B cell (primary cell): ENCODE measurements around the gene TVP23C. TPM values are rescaled to one million over a fixed set of nuclear protein-coding genes. Genes with fewer than 3 reads are reported as not detected.

Experiments
- ATAC-seq: fragments of 200-7000 bp; cut with Tn5 transposase; one replicate; pipeline ENCODE4 v1.10.0; 2021; ENCODE audit warnings: low read depth, mild to moderate bottlenecking, moderate number of reproducible peaks, moderate library complexity
- CTCF ChIA-PET: fragments of 350-600 bp; sonication (Branson Sonifier 250); formaldehyde crosslinking; loops from one replicate; lab custom pipeline; 2021; ENCODE audit warnings: antibody characterized with exemption, inconsistent platforms; lab: Charles Lee
- POLR2A ChIA-PET: fragments of 350-600 bp; sonication (Branson Sonifier 250); formaldehyde crosslinking; loops from one replicate; lab custom pipeline; 2021; ENCODE audit warnings: antibody characterized with exemption; lab: Charles Lee
- DNase-seq: peaks from one replicate; pipeline ENCODE4 v3.0.0; 2013
- H2AFZ ChIP-seq: 2 replicates; pipeline ENCODE4 v1.6.1; 2012; ENCODE audit warnings: mild to moderate bottlenecking, low read depth, low read length; ENCODE audit not compliant: insufficient read depth, poor library complexity, severe bottlenecking
- H3K27ac ChIP-seq, 2 donors: 1 replicate in 1 of 2; 2 replicates in 1 of 2; pipeline ENCODE4 v1.5.1; 2012 to 2013; ENCODE audit warnings: low read length in 2 of 2, mild to moderate bottlenecking in 2 of 2, moderate library complexity in 1 of 2
- H3K27me3 ChIP-seq, 4 experiments: fragments of 200-600 bp in 1 of 4; sonication (generic) in 1 of 4; replicated peaks in 1 of 4; 1 replicate in 2 of 4; 2 replicates in 2 of 4; pipeline versions ENCODE4 v1.6.1 to v1.7.0; 2013 to 2016; ENCODE audit warnings: low read length in 3 of 4, mild to moderate bottlenecking in 2 of 4, mixed read lengths in 1 of 4, moderate library complexity in 1 of 4; ENCODE audit not compliant: insufficient read depth in 4 of 4, control insufficient read depth in 3 of 4; ENCODE audit errors: control extremely low read depth in 1 of 4
- H3K36me3 ChIP-seq, 2 experiments: replicated peaks in 1 of 2; 1 replicate in 1 of 2; 2 replicates in 1 of 2; pipeline versions ENCODE4 v1.6.1 to v1.7.1; 2013; ENCODE audit warnings: low read length in 1 of 2; ENCODE audit not compliant: insufficient read depth in 2 of 2, control insufficient read depth in 1 of 2; ENCODE audit errors: control extremely low read depth in 1 of 2, extremely low read depth in 1 of 2
- H3K4me1 ChIP-seq, 2 donors: fragments of 200-600 bp in 1 of 2; sonication (generic) in 1 of 2; 1 replicate in 1 of 2; 2 replicates in 1 of 2; pipeline versions ENCODE4 v1.5.1 to v1.6.1; 2013 to 2017; ENCODE audit warnings: low read length in 2 of 2; ENCODE audit not compliant: control insufficient read depth in 2 of 2, insufficient read depth in 2 of 2
- H3K4me2 ChIP-seq: replicated peaks from 2 replicates; pipeline ENCODE3; 2012; ENCODE audit warnings: mild to moderate bottlenecking, low read depth, low read length; ENCODE audit not compliant: poor library complexity, severe bottlenecking
- H3K4me3 ChIP-seq, 5 experiments: fragments of 200-600 bp in 1 of 5; sonication (generic) in 1 of 5; 1 replicate in 3 of 5; 2 replicates in 2 of 5; pipeline versions ENCODE4 v1.5.1 to v1.7.0; 2011 to 2016; ENCODE audit warnings: low read length in 4 of 5, mild to moderate bottlenecking in 4 of 5, low read depth in 2 of 5, control low read depth in 1 of 5, moderate library complexity in 1 of 5; ENCODE audit not compliant: insufficient read depth in 1 of 5; ENCODE audit errors: control extremely low read depth in 1 of 5, extremely low read depth in 1 of 5
- H3K79me2 ChIP-seq: fragments of 200-600 bp; sonication (generic); one replicate; pipeline ENCODE4 v1.6.0; 2016; ENCODE audit warnings: low read length; ENCODE audit not compliant: control insufficient read depth, insufficient read depth
- H3K9ac ChIP-seq: fragments of 200-600 bp; sonication (generic); 2 replicates; pipeline ENCODE4 v1.6.1; 2017; ENCODE audit warnings: mild to moderate bottlenecking, low read length, moderate library complexity
- H3K9me3 ChIP-seq, 3 donors: one replicate each; pipeline versions ENCODE4 v1.6.1 to v1.7.1; 2013; ENCODE audit warnings: low read length in 2 of 3; ENCODE audit not compliant: control insufficient read depth in 2 of 3, insufficient read depth in 1 of 3; ENCODE audit errors: control extremely low read depth in 1 of 3
- H4K20me1 ChIP-seq: 2 replicates; pipeline ENCODE4 v1.6.0; 2012; ENCODE audit warnings: mild to moderate bottlenecking, low read length; ENCODE audit not compliant: insufficient read depth, control insufficient read depth, poor library complexity, severe bottlenecking
- H3K27ac Mint-ChIP-seq: one replicate; pipeline ENCODE4 v1.8.0; 2021; ENCODE audit warnings: mixed read lengths
- H3K27me3 Mint-ChIP-seq: one replicate; pipeline ENCODE4 v1.8.0; 2021; ENCODE audit warnings: mixed read lengths
- H3K4me1 Mint-ChIP-seq: one replicate; pipeline ENCODE4 v1.8.0; 2021; ENCODE audit warnings: mixed read lengths
- H3K4me3 Mint-ChIP-seq: one replicate; pipeline ENCODE4 v1.8.0; 2021; ENCODE audit warnings: mixed read lengths
- H3K9me3 Mint-ChIP-seq: one replicate; pipeline ENCODE4 v1.8.0; 2022; ENCODE audit warnings: mixed read lengths; ENCODE audit not compliant: insufficient read depth
- CTCF ChIP-seq: fragments of 200-600 bp; IDR thresholded peaks from one replicate; pipeline ENCODE4 v1.8.0; 2022; ENCODE audit warnings: antibody characterized with exemption, mild to moderate bottlenecking
- EZH2 ChIP-seq: IDR thresholded peaks from 2 replicates; pipeline ENCODE4 v1.6.1; 2012; ENCODE audit warnings: borderline replicate concordance, low read depth, mild to moderate bottlenecking, moderate library complexity, low read length; ENCODE audit not compliant: insufficient read depth, poor library complexity, severe bottlenecking
- WGBS: methylation state at CpG from one replicate; pipeline ENCODE4 v1.1.5; 2013; ENCODE audit warnings: missing lambda C conversion rate; ENCODE audit not compliant: insufficient coverage; 5-methylcytosine and 5-hydroxymethylcytosine counted together
- intact Hi-C: fragments of 100-400 bp; cut with micrococcal nuclease; formaldehyde crosslinking; loops from one replicate; pipeline ENCODE4 v1.10.0; 2022
- polyA plus RNA-seq: library from polyadenylated mRNA; depleted of rRNA; stranded (reverse); fragments of >200 nt; gene quantifications from 2 replicates; pipeline ENCODE4 v1.2.3, GENCODE V29; 2012
- total RNA-seq, 2 donors: library from RNA; stranded (reverse); fragments of 120-200 nt in 1 of 2; gene quantifications; 1 replicate in 1 of 2; 2 replicates in 1 of 2; pipeline versions ENCODE4 v1.2.3 to v1.2.4, GENCODE V29; 2013 to 2022

TVP23C gene
- total and polyA plus RNA-seq, 2 donors (not counting 1 experiment from before 2014, with no cell fraction given), result 8.6 to 30.9 TPM

- Histone ChIP-seq H3K79me2 (no peaks in the 10 kb centered on the region), H2AFZ (no peak overlapping the region), H3K4me1 (peaks cover 13% of the 10 kb centered on the region in 2 donors), H3K36me3 (no peaks in the 10 kb centered on the region), H3K27ac (no peak overlapping the region), H3K9ac (no peak overlapping the region), H3K4me3 (no peak overlapping the region), H3K9me3 (no peaks in the 10 kb centered on the region), H3K4me2 (no peak overlapping the region), H4K20me1 (no peaks in the 10 kb centered on the region), H3K27me3 (no peaks in the 10 kb centered on the region)
- intact Hi-C loops, result loop anchor here (1.0 to 5.0 kb wide), 2 partner anchors 246 to 1906 kb away; no protein-coding TSS in a partner anchor
- TF ChIP-seq CTCF (no peak), EZH2 (no peak)
- ATAC-seq, result no peak
- H3K4me1 Mint-ChIP-seq, result peaks cover 14% of the 10 kb centered on the region
- POLR2A ChIA-PET, result no interaction called here
- no peak overlapping the region for H3K4me3 Mint-ChIP-seq
- no peaks in the 10 kb centered on the region for H3K27me3 Mint-ChIP-seq
- WGBS, result 85% methylated on average over 2 of the region's 2 CpGs
- CTCF ChIA-PET, result interaction anchor here (0.8 to 2.0 kb wide), 4 partner anchors 8 to 245 kb away, joined by 3 to 20 read pairs (median 5); no protein-coding TSS in a partner anchor
- no peak overlapping the region for H3K27ac Mint-ChIP-seq
- no peak for DNase-seq
- H3K9me3 Mint-ChIP-seq, result no peaks in the 10 kb centered on the region
These were observed 59.6 kb downstream of the TVP23C start for GRCh38 chr17:15503731-15504130.

- no peak overlapping the region for H3K27ac ChIP-seq
- peaks cover 13% of the 10 kb centered on the region in 2 donors for H3K4me1 ChIP-seq
- no peaks in the 10 kb centered on the region for H3K9me3 ChIP-seq
- peak overlapping the region; percentile 69 for H2AFZ ChIP-seq
- WGBS, result 27% methylated on average over 27 of the region's 32 CpGs
- Mint-ChIP-seq H3K4me1 (peaks cover 14% of the 10 kb centered on the region), H3K4me3 (peak overlapping the region; percentile 69), H3K9me3 (no peaks in the 10 kb centered on the region), H3K27ac (no peak overlapping the region), H3K27me3 (no peaks in the 10 kb centered on the region)
- peak overlapping the region in 2 of 5 experiments; percentile 18 to 22 for H3K4me3 ChIP-seq
- intact Hi-C loops, result loop anchor here (1.0 to 5.0 kb wide), 2 partner anchors 245 to 1905 kb away; no protein-coding TSS in a partner anchor
- H3K79me2 ChIP-seq, result no peaks in the 10 kb centered on the region
- H3K4me2 ChIP-seq, result peak overlapping the region; percentile 65
- no peaks in the 10 kb centered on the region for H4K20me1 ChIP-seq
- DNase-seq (peak; percentile 71), ATAC-seq (peak; percentile 91)
- no peaks in the 10 kb centered on the region for H3K36me3 ChIP-seq
- H3K9ac ChIP-seq, result peak overlapping the region; percentile 44
- no peaks in the 10 kb centered on the region for H3K27me3 ChIP-seq
- CTCF ChIA-PET, result interaction anchor here (0.6 to 2.0 kb wide), 10 partner anchors 9 to 1909 kb away, joined by 3 to 20 read pairs (median 4); no protein-coding TSS in a partner anchor
- POLR2A ChIA-PET, result no interaction called here
- TF ChIP-seq CTCF, result peak; percentile 83
- TF ChIP-seq EZH2, result no peak
These were observed 60.7 kb downstream of the TVP23C start for GRCh38 chr17:15502369-15503112.
